GM13977 (cell line): ENCODE data around the gene ZFP36.

Experiments
- DNase-seq: peaks from one replicate; pipeline ENCODE4 v3.0.0; 2012; ENCODE audit warnings: low spot score
- CTCF ChIP-seq: IDR thresholded peaks from 2 replicates; pipeline ENCODE4 v1.5.1; 2012; ENCODE audit warnings: mild to moderate bottlenecking, control low read depth; ENCODE audit not compliant: insufficient read depth; ENCODE audit errors: extremely low read depth, missing control alignments
- in situ Hi-C: fragments of 300-500 bp; cut with MboI; formaldehyde crosslinking; loops from one replicate; pipeline ENCODE4 v1.12.0; 2022; ENCODE audit warnings: low sequenced_read_pairs, low pct_unique_long_range_greater_than_20kb, mixed read lengths, inconsistent platforms; ENCODE audit not compliant: unreplicated experiment

ZFP36 gene

GRCh38 chr19:39406656-39407409 is at the start of gene ZFP36:
ZFP36 (plus strand) TSS chr19:39406847; CDS start chr19:39406905, 58 bp downstream.
- in situ Hi-C loops: no loop called here

GRCh38 chr19:39359026-39359425 is 47.6 kb upstream of the ZFP36 start:
- TF ChIP-seq CTCF: no peak
- no peak for DNase-seq
- in situ Hi-C loops: no loop called here

More at GRCh38 chr19:39406656-39407409, at the start of gene ZFP36:
- peak; percentile 11 for TF ChIP-seq CTCF
- peak; percentile 90 for DNase-seq

GRCh38 chr19:39360599-39360998 is 46.0 kb upstream of the ZFP36 start:
- DNase-seq: no peak
- TF ChIP-seq CTCF: no peak
- in situ Hi-C loops: no loop called here

GRCh38 chr19:39362682-39363657 is 43.7 kb upstream of the ZFP36 start:
- in situ Hi-C loops: no loop called here
- TF ChIP-seq CTCF: no peak
- DNase-seq: no peak

GRCh38 chr19:39363901-39364457 is 42.7 kb upstream of the ZFP36 start:
- in situ Hi-C loops: no loop called here
- TF ChIP-seq CTCF: no peak
- DNase-seq: no peak

- in situ Hi-C loops: no loop called here
- no peak for DNase-seq
- no peak for TF ChIP-seq CTCF
These were observed 41.1 kb upstream of the ZFP36 start for GRCh38 chr19:39365531-39365930.
